Measurements from ENCODE around the gene GALR3. TPM values are rescaled to one million over a fixed set of nuclear protein-coding genes. Genes with fewer than 3 reads are reported as not detected.

GALR3 gene
- total RNA-seq, 1 donor from 2014 or later: not detected

- no peak overlapping the region for H3K9ac ChIP-seq (ENCODE audit: low read length)
- TF ChIP-seq EZH2 (IDR thresholded peaks at IDR 0.05; ENCODE audit: insufficient read depth, low read length): no peak
- no peak for TF ChIP-seq CTCF (IDR thresholded peaks at IDR 0.05; ENCODE audit: insufficient read depth, low read depth, low read length)
- Mint-ChIP-seq H3K36me3 (ENCODE audit: low read depth, unreplicated experiment) (peaks cover 17% of the 10 kb centered on the region), H3K27me3 (ENCODE audit: low read depth, unreplicated experiment) (no peaks in the 10 kb centered on the region), H3K4me3 (ENCODE audit: unreplicated experiment) (no peak overlapping the region), H3K4me1 (ENCODE audit: low read depth, unreplicated experiment) (no peaks in the 10 kb centered on the region), H3K27ac (ENCODE audit: unreplicated experiment) (no peak overlapping the region), H3K9me3 (ENCODE audit: unreplicated experiment) (no peaks in the 10 kb centered on the region)
- H3K4me3 ChIP-seq (ENCODE audit: insufficient read depth, low read depth, low read length): no peak overlapping the region
- H3K79me2 ChIP-seq (ENCODE audit: insufficient read depth, low read length): no peaks in the 10 kb centered on the region
- H3K4me2 ChIP-seq (ENCODE audit: low read length): no peak overlapping the region
- FAIRE-seq: no peak
- no peaks in the 10 kb centered on the region for H3K4me1 ChIP-seq (ENCODE audit: insufficient read depth, low read length)
- no peak overlapping the region for H3K27ac ChIP-seq (ENCODE audit: low read depth, low read length)
- H4K20me1 ChIP-seq (ENCODE audit: insufficient read depth, low read length): no peaks in the 10 kb centered on the region
- peaks cover 23% of the 10 kb centered on the region for H3K36me3 ChIP-seq (ENCODE audit: insufficient read depth, low read length)
- no peaks in the 10 kb centered on the region for H3K9me3 ChIP-seq (ENCODE audit: insufficient read depth, low read depth, low read length)
- DNase-seq (ENCODE audit: low read depth): no peak
- H3K27me3 ChIP-seq (ENCODE audit: insufficient read depth, low read length): no peaks in the 10 kb centered on the region
- H2AFZ ChIP-seq (ENCODE audit: low read depth, low read length): no peak overlapping the region
Observed at GRCh38 chr22:37832022-37832857, 9.1 kb downstream of the GALR3 start.

- no peaks in the 10 kb centered on the region for H3K9me3 ChIP-seq (ENCODE audit: insufficient read depth, low read depth, low read length)
- peaks cover 16% of the 10 kb centered on the region for H3K36me3 ChIP-seq (ENCODE audit: insufficient read depth, low read length)
- no peak overlapping the region for H2AFZ ChIP-seq (ENCODE audit: low read depth, low read length)
- peaks cover 26% of the 10 kb centered on the region for H4K20me1 ChIP-seq (ENCODE audit: insufficient read depth, low read length)
- H3K9me3 Mint-ChIP-seq (ENCODE audit: unreplicated experiment): peaks cover 6% of the 10 kb centered on the region
- H3K4me2 ChIP-seq (ENCODE audit: low read length): peak overlapping the region; percentile 83
- no peaks in the 10 kb centered on the region for H3K4me1 ChIP-seq (ENCODE audit: insufficient read depth, low read length)
- peak overlapping the region; percentile 92 for H3K4me3 Mint-ChIP-seq (ENCODE audit: unreplicated experiment)
- H3K27ac ChIP-seq (ENCODE audit: low read depth, low read length): no peak overlapping the region
- H3K36me3 Mint-ChIP-seq (ENCODE audit: low read depth, unreplicated experiment): peaks cover 13% of the 10 kb centered on the region
- DNase-seq (ENCODE audit: low read depth) (no peak), FAIRE-seq (no peak)
- peaks cover 6% of the 10 kb centered on the region for H3K4me1 Mint-ChIP-seq (ENCODE audit: low read depth, unreplicated experiment)
- no peaks in the 10 kb centered on the region for H3K27me3 Mint-ChIP-seq (ENCODE audit: low read depth, unreplicated experiment)
- no peaks in the 10 kb centered on the region for H3K27me3 ChIP-seq (ENCODE audit: insufficient read depth, low read length)
- H3K79me2 ChIP-seq (ENCODE audit: insufficient read depth, low read length): peaks cover 37% of the 10 kb centered on the region
- TF ChIP-seq EZH2 (IDR thresholded peaks at IDR 0.05; ENCODE audit: insufficient read depth, low read length): no peak
- no peak for TF ChIP-seq CTCF (IDR thresholded peaks at IDR 0.05; ENCODE audit: insufficient read depth, low read depth, low read length)
- no peak overlapping the region for H3K4me3 ChIP-seq (ENCODE audit: insufficient read depth, low read depth, low read length)
- no peak overlapping the region for H3K9ac ChIP-seq (ENCODE audit: low read length)
- H3K27ac Mint-ChIP-seq (ENCODE audit: unreplicated experiment): no peak overlapping the region
Observed at GRCh38 chr22:37842015-37842793, 19.0 kb downstream of the GALR3 start.

Measured in astrocyte (in vitro differentiated cells and primary cell).